ENCODE measurements around the gene KIAA1549. TPM values are rescaled to one million over a fixed set of nuclear protein-coding genes. Genes with fewer than 3 reads are reported as not detected.

The KIAA1549 gene
- total and polyA plus RNA-seq, 9 of the 15 experiments (the other 6 are each of a cell fraction or from before 2014, with no cell fraction given) = 0.01 to 0.29 (median 0.07) TPM

DNA sequence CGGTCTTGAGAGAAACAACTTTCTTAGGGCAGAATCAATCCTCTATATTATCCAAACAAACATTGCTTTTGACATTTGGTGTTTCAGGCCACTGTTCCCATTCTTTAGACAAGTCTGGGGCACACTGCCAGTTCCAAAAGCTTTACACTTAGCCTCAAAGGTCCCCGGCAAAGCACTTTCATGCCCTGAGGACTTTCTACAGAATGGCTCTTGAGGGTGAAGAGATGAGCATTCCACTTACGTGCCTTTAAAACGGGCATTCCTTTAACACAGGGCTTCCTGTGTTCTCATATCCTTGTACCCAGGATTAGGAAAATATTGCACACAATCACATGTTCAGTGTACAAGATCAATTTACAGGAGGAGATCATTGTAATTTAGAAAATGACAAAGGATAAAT, 196.5 kb downstream of the KIAA1549 start (continued):
- TF ChIP-seq, protein P1, sequence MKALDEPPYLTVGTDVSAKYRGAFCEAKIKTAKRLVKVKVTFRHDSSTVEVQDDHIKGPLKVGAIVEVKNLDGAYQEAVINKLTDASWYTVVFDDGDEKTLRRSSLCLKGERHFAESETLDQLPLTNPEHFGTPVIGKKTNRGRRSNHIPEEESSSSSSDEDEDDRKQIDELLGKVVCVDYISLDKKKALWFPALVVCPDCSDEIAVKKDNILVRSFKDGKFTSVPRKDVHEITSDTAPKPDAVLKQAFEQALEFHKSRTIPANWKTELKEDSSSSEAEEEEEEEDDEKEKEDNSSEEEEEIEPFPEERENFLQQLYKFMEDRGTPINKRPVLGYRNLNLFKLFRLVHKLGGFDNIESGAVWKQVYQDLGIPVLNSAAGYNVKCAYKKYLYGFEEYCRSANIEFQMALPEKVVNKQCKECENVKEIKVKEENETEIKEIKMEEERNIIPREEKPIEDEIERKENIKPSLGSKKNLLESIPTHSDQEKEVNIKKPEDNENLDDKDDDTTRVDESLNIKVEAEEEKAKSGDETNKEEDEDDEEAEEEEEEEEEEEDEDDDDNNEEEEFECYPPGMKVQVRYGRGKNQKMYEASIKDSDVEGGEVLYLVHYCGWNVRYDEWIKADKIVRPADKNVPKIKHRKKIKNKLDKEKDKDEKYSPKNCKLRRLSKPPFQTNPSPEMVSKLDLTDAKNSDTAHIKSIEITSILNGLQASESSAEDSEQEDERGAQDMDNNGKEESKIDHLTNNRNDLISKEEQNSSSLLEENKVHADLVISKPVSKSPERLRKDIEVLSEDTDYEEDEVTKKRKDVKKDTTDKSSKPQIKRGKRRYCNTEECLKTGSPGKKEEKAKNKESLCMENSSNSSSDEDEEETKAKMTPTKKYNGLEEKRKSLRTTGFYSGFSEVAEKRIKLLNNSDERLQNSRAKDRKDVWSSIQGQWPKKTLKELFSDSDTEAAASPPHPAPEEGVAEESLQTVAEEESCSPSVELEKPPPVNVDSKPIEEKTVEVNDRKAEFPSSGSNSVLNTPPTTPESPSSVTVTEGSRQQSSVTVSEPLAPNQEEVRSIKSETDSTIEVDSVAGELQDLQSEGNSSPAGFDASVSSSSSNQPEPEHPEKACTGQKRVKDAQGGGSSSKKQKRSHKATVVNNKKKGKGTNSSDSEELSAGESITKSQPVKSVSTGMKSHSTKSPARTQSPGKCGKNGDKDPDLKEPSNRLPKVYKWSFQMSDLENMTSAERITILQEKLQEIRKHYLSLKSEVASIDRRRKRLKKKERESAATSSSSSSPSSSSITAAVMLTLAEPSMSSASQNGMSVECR (CRISPR knock-in tag; IDR thresholded peaks at IDR 0.05) = no peak
- TF ChIP-seq, protein P2, sequence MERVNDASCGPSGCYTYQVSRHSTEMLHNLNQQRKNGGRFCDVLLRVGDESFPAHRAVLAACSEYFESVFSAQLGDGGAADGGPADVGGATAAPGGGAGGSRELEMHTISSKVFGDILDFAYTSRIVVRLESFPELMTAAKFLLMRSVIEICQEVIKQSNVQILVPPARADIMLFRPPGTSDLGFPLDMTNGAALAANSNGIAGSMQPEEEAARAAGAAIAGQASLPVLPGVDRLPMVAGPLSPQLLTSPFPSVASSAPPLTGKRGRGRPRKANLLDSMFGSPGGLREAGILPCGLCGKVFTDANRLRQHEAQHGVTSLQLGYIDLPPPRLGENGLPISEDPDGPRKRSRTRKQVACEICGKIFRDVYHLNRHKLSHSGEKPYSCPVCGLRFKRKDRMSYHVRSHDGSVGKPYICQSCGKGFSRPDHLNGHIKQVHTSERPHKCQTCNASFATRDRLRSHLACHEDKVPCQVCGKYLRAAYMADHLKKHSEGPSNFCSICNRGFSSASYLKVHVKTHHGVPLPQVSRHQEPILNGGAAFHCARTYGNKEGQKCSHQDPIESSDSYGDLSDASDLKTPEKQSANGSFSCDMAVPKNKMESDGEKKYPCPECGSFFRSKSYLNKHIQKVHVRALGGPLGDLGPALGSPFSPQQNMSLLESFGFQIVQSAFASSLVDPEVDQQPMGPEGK (CRISPR knock-in tag; IDR thresholded peaks at IDR 0.05; ENCODE audit: borderline replicate concordance) = no peak
- no peak for TF ChIP-seq YBX1 (IDR thresholded peaks at IDR 0.05)
- TF ChIP-seq, protein P3, sequence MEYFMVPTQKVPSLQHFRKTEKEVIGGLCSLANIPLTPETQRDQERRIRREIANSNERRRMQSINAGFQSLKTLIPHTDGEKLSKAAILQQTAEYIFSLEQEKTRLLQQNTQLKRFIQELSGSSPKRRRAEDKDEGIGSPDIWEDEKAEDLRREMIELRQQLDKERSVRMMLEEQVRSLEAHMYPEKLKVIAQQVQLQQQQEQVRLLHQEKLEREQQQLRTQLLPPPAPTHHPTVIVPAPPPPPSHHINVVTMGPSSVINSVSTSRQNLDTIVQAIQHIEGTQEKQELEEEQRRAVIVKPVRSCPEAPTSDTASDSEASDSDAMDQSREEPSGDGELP (CRISPR knock-in tag; IDR thresholded peaks at IDR 0.05; ENCODE audit: borderline replicate concordance) = no peak

Small RNAs within 50 kb of the gene (small RNA-seq; reads per million reads assigned to genes)
- gene RNU6-1272P = not detected

Other genes starting within 250 kb of the KIAA1549 start
- not detected in 2 replicates for gene TMEM213, start 183.4 kb downstream of the KIAA1549 start, total RNA-seq (2014; rRNA removed)
- gene TMEM213, start 183.4 kb downstream of the KIAA1549 start, total RNA-seq (2014; rRNA removed; fragmentation: Illumina TruSeq; extraction: Trizol) = not detected in 2 replicates
- gene TMEM213, start 183.4 kb downstream of the KIAA1549 start, total RNA-seq (2015; rRNA removed; fragmentation: Illumina TruSeq; extraction: Trizol) = not detected in 2 replicates
- gene TMEM213, start 183.4 kb downstream of the KIAA1549 start, total RNA-seq (2021) = not detected in 2 replicates
- not detected in 2 replicates for gene TMEM213, start 183.4 kb downstream of the KIAA1549 start, polyA plus RNA-seq (2011; rRNA removed)
- not detected in 2 replicates for gene TMEM213, start 183.4 kb downstream of the KIAA1549 start, polyA plus RNA-seq (2014; fragmentation: Illumina TruSeq; extraction: Trizol)
- not detected for gene TMEM213, start 183.4 kb downstream of the KIAA1549 start, polyA plus RNA-seq (2014; fragmentation: Nextera tagmentation; extraction: Ambion mirVana)
- not detected in 2 replicates for gene TMEM213, start 183.4 kb downstream of the KIAA1549 start, polyA plus RNA-seq (2014; rRNA removed)
- not detected in 2 replicates for gene ATP6V0A4, start 183.2 kb downstream of the KIAA1549 start, total RNA-seq (2014; rRNA removed)
- not detected in 2 replicates for gene ATP6V0A4, start 183.2 kb downstream of the KIAA1549 start, total RNA-seq (2014; rRNA removed; fragmentation: Illumina TruSeq; extraction: Trizol)
- not detected in 2 replicates for gene ATP6V0A4, start 183.2 kb downstream of the KIAA1549 start, total RNA-seq (2015; rRNA removed; fragmentation: Illumina TruSeq; extraction: Trizol)
- gene ATP6V0A4, start 183.2 kb downstream of the KIAA1549 start, total RNA-seq (2021) = not detected in 2 replicates
- not detected in 2 replicates for gene ATP6V0A4, start 183.2 kb downstream of the KIAA1549 start, polyA plus RNA-seq (2011; rRNA removed)
- not detected in 2 replicates for gene ATP6V0A4, start 183.2 kb downstream of the KIAA1549 start, polyA plus RNA-seq (2014; fragmentation: Illumina TruSeq; extraction: Trizol)
- gene ATP6V0A4, start 183.2 kb downstream of the KIAA1549 start, polyA plus RNA-seq (2014; fragmentation: Nextera tagmentation; extraction: Ambion mirVana) = under 1 TPM in 1 of 2 experiments, not detected in 1; 0.03 TPM
- gene ATP6V0A4, start 183.2 kb downstream of the KIAA1549 start, polyA plus RNA-seq (2014; rRNA removed) = not detected in 2 replicates
- gene ZC3HAV1L, start 54.7 kb upstream of the KIAA1549 start, total RNA-seq (2014; rRNA removed) = not detected in 2 replicates
- gene ZC3HAV1L, start 54.7 kb upstream of the KIAA1549 start, total RNA-seq (2014; rRNA removed; fragmentation: Illumina TruSeq; extraction: Trizol) = not detected in 2 replicates
- not detected in 2 replicates for gene ZC3HAV1L, start 54.7 kb upstream of the KIAA1549 start, total RNA-seq (2015; rRNA removed; fragmentation: Illumina TruSeq; extraction: Trizol)
- gene ZC3HAV1L, start 54.7 kb upstream of the KIAA1549 start, total RNA-seq (2021) = not detected in 2 replicates
- not detected in 2 replicates for gene ZC3HAV1L, start 54.7 kb upstream of the KIAA1549 start, polyA plus RNA-seq (2011; rRNA removed)
- not detected in 2 replicates for gene ZC3HAV1L, start 54.7 kb upstream of the KIAA1549 start, polyA plus RNA-seq (2014; fragmentation: Illumina TruSeq; extraction: Trizol)
- gene ZC3HAV1L, start 54.7 kb upstream of the KIAA1549 start, polyA plus RNA-seq (2014; fragmentation: Nextera tagmentation; extraction: Ambion mirVana) = not detected
- gene ZC3HAV1L, start 54.7 kb upstream of the KIAA1549 start, polyA plus RNA-seq (2014; rRNA removed) = not detected in 2 replicates
- 23.9 and 26.4 TPM in 2 replicates for gene ZC3HAV1, start 128.3 kb upstream of the KIAA1549 start, total RNA-seq (2014; rRNA removed)
- gene ZC3HAV1, start 128.3 kb upstream of the KIAA1549 start, total RNA-seq (2014; rRNA removed; fragmentation: Illumina TruSeq; extraction: Trizol) = 34.0 TPM in 2 replicates
- 38.9 and 40.5 TPM in 2 replicates for gene ZC3HAV1, start 128.3 kb upstream of the KIAA1549 start, total RNA-seq (2015; rRNA removed; fragmentation: Illumina TruSeq; extraction: Trizol)
- gene ZC3HAV1, start 128.3 kb upstream of the KIAA1549 start, total RNA-seq (2021) = 33.0 and 33.8 TPM in 2 replicates
- gene ZC3HAV1, start 128.3 kb upstream of the KIAA1549 start, polyA plus RNA-seq (2011; rRNA removed) = 16.9 and 22.4 TPM in 2 replicates
- 22.8 and 30.9 TPM in 2 replicates for gene ZC3HAV1, start 128.3 kb upstream of the KIAA1549 start, polyA plus RNA-seq (2014; fragmentation: Illumina TruSeq; extraction: Trizol)
- gene ZC3HAV1, start 128.3 kb upstream of the KIAA1549 start, polyA plus RNA-seq (2014; fragmentation: Nextera tagmentation; extraction: Ambion mirVana) = 10 to 100 TPM; 11.9 to 13.4 TPM
- 18.0 and 18.7 TPM in 2 replicates for gene ZC3HAV1, start 128.3 kb upstream of the KIAA1549 start, polyA plus RNA-seq (2014; rRNA removed)
- 6.8 and 7.1 TPM in 2 replicates for gene UBN2, start 249.8 kb upstream of the KIAA1549 start, total RNA-seq (2014; rRNA removed)
- gene UBN2, start 249.8 kb upstream of the KIAA1549 start, total RNA-seq (2014; rRNA removed; fragmentation: Illumina TruSeq; extraction: Trizol) = 12.4 and 16.6 TPM in 2 replicates
- 12.4 and 12.7 TPM in 2 replicates for gene UBN2, start 249.8 kb upstream of the KIAA1549 start, total RNA-seq (2015; rRNA removed; fragmentation: Illumina TruSeq; extraction: Trizol)
- gene UBN2, start 249.8 kb upstream of the KIAA1549 start, total RNA-seq (2021) = 18.8 and 19.5 TPM in 2 replicates
- 11.9 and 15.4 TPM in 2 replicates for gene UBN2, start 249.8 kb upstream of the KIAA1549 start, polyA plus RNA-seq (2011; rRNA removed)
- 7.8 and 9.9 TPM in 2 replicates for gene UBN2, start 249.8 kb upstream of the KIAA1549 start, polyA plus RNA-seq (2014; fragmentation: Illumina TruSeq; extraction: Trizol)
- gene UBN2, start 249.8 kb upstream of the KIAA1549 start, polyA plus RNA-seq (2014; fragmentation: Nextera tagmentation; extraction: Ambion mirVana) = 1 to 10 TPM; 1.2 to 1.5 TPM
- gene UBN2, start 249.8 kb upstream of the KIAA1549 start, polyA plus RNA-seq (2014; rRNA removed) = 6.0 and 6.4 TPM in 2 replicates